Measurements from ENCODE around the gene NKX2-4.

Gene NKX2-4

GRCh38 chr20:21357844-21358243 is 39.5 kb downstream of the NKX2-4 start:
- DNase-seq: no peak

GRCh38 chr20:21356386-21356785 is 40.9 kb downstream of the NKX2-4 start:
- no peak for DNase-seq

- DNase-seq: no peak
Observed at GRCh38 chr20:21355981-21356380, 41.3 kb downstream of the NKX2-4 start.

GRCh38 chr20:21353236-21353635 is 44.1 kb downstream of the NKX2-4 start:
- DNase-seq: no peak

GRCh38 chr20:21352703-21353102 is 44.6 kb downstream of the NKX2-4 start:
- no peak for DNase-seq
